ENCODE results near the gene C1QBP.
"Not testable (repeated sequence)": the region's sequence is repeated elsewhere in the genome, so short reads cannot be mapped to it uniquely, and the experiment has no call there.

C1QBP gene

DNA sequence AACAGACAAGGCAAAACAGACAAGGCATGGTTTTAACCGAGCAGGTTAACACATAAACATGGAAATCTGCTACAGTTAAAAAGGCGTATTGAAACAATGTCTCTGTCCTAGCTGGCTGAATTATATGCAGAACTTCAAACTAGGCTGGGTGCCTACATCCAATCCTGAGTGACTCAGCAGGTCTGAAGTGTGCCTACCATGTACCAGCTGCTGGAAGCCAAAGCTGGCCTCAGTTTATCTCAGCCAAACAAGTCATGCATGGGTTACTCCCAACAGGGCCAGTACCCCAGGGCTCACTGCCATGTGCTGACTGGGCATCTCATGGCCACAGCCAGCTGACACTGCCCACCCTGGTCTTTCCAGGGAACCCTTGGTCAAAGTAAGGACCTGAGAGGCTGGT is 4.0 kb downstream of the C1QBP start:
- Histone ChIP-seq H3K4me3 (ENCODE audit: insufficient read depth, low read depth, low read length) (no peak overlapping the region), H3K27me3 (ENCODE audit: control insufficient read depth, insufficient read depth, low read length, poor library complexity, severe bottlenecking) (no peaks in the 10 kb centered on the region), H3K4me1 (ENCODE audit: control insufficient read depth, insufficient read depth, low read length) (peaks cover 8% of the 10 kb centered on the region), H3K9me3 (ENCODE audit: control insufficient read depth, low read length) (no peaks in the 10 kb centered on the region), H3K27ac (ENCODE audit: insufficient read depth, low read depth, low read length, poor library complexity, severe bottlenecking) (no peak overlapping the region), H3K36me3 (ENCODE audit: control insufficient read depth, insufficient read depth, low read length) (peaks cover 34% of the 10 kb centered on the region)
- 95 to 97% methylated on average over 2 of the region's 2 CpGs for WGBS, 2 experiments

DNA sequence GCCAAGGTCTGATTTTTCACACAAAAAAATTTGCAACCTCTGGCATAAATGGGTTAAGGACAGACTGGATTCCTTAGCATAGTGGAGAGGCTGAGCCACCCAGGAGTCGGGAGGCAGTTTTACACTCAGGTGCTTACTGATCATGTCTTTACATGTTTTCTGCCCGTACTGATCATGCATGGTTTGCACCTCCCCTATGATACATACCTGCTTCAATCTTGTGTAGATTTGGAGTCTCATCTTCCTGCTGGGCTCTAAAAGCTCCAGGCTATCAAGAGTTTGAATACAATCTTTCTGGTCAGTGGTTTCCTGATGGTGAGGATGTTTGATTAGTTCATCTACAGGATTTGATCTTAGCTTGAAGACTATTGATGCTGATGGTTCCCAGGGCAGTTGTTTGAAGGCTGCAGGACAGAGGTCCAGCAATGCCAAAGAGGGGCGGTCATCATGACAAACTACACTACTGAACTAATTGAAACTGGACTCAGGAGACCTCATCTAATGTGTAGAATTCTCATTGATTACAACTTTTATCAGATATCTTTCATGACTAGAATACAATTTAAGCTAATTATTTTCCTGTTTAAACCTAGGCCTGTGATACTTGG is 6.9 kb downstream of the C1QBP start:
- Histone ChIP-seq H3K36me3 (ENCODE audit: control insufficient read depth, insufficient read depth, low read length) (peaks cover 52% of the 10 kb centered on the region), H3K27me3 (ENCODE audit: control insufficient read depth, insufficient read depth, low read length, poor library complexity, severe bottlenecking) (no peaks in the 10 kb centered on the region), H3K4me1 (ENCODE audit: control insufficient read depth, insufficient read depth, low read length) (peaks cover 2% of the 10 kb centered on the region), H3K27ac (ENCODE audit: insufficient read depth, low read depth, low read length, poor library complexity, severe bottlenecking) (no peak overlapping the region), H3K4me3 (ENCODE audit: insufficient read depth, low read depth, low read length) (no peak overlapping the region), H3K9me3 (ENCODE audit: control insufficient read depth, low read length) (no peaks in the 10 kb centered on the region)
- 90 to 97% methylated on average over 3 of the region's 3 CpGs for WGBS, 2 experiments

DNA sequence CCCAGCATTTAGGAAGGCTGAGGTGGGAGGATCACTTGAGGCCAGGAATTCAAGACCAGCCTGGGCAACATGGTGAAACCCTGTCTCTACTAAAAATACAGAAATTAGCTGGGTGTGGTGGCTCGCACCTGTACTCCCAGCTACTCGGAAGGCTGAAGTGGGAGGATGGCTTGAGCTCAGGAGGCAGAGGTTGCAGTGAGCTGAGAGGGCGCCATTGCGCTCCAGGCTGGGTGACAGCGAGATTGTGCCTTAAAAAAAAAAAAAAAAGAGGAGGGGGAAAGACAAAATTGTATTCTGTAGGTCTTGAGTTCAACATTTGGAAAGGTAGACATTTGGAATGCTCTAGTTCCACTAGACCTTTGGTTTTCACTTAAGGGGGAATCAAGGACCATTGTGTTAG is 7.7 kb downstream of the C1QBP start:
- H3K4me1 ChIP-seq (ENCODE audit: control insufficient read depth, insufficient read depth, low read length); H3K27me3 ChIP-seq (ENCODE audit: control insufficient read depth, insufficient read depth, low read length, poor library complexity, severe bottlenecking); H3K27ac ChIP-seq (ENCODE audit: insufficient read depth, low read depth, low read length, poor library complexity, severe bottlenecking); H3K9me3 ChIP-seq (ENCODE audit: control insufficient read depth, low read length); H3K4me3 ChIP-seq (ENCODE audit: insufficient read depth, low read depth, low read length): not testable (repeated sequence)
- WGBS, 2 experiments: 78 to 85% methylated on average over 5 of the region's 5 CpGs
- peaks cover 55% of the 10 kb centered on the region for H3K36me3 ChIP-seq (ENCODE audit: control insufficient read depth, insufficient read depth, low read length)

- no peaks in the 10 kb centered on the region for H3K4me1 ChIP-seq (ENCODE audit: control insufficient read depth, insufficient read depth, low read length)
- H3K27me3 ChIP-seq (ENCODE audit: control insufficient read depth, insufficient read depth, low read length, poor library complexity, severe bottlenecking): no peaks in the 10 kb centered on the region
- peaks cover 62% of the 10 kb centered on the region for H3K36me3 ChIP-seq (ENCODE audit: control insufficient read depth, insufficient read depth, low read length)
- no peaks in the 10 kb centered on the region for H3K9me3 ChIP-seq (ENCODE audit: control insufficient read depth, low read length)
- H3K27ac ChIP-seq (ENCODE audit: insufficient read depth, low read depth, low read length, poor library complexity, severe bottlenecking): no peak overlapping the region
- 97 to 99% methylated on average over 3 of the region's 3 CpGs for WGBS, 2 experiments
- no peak overlapping the region for H3K4me3 ChIP-seq (ENCODE audit: insufficient read depth, low read depth, low read length)
These were observed 8.4 kb downstream of the C1QBP start for GRCh38 chr17:5430413-5430999.

DNA sequence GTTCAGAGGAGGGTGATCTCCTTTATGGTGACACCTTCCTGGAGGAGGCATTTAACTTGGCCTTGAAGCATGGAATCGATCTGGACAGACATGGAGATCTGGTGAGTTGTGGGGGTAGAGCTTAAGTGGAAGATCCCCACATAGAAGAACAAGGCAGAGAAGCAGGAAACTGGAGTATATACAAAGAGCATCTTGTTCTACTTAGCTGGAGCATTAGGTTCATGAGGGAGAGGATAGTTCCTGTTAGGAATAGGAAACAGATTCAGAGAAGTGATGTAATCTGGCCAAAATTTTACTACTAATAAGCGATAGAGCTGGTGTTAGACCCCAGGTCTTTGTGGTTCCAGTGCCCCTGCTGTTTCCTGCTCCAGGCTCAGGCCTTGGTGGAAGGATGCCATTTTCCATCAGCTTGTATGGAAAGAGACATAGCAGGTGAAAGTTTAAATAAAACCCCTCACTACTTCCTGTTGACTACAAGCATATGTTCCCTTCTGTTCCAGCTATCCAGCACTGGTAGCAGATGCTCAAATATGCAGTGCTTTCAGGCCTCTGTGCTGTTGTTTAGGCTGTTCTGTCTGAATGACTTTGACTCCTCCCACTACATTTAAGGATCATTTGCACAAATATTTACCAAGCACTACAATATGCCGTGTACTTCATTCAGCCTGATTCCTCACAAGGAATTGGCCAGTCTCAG is 9.6 kb downstream of the C1QBP start:
- H3K27ac ChIP-seq (ENCODE audit: insufficient read depth, low read depth, low read length, poor library complexity, severe bottlenecking): no peak overlapping the region
- H3K36me3 ChIP-seq (ENCODE audit: control insufficient read depth, insufficient read depth, low read length): peaks cover 59% of the 10 kb centered on the region
- no peaks in the 10 kb centered on the region for H3K9me3 ChIP-seq (ENCODE audit: control insufficient read depth, low read length)
- WGBS, 2 experiments: 89 to 96% methylated on average over 3 of the region's 3 CpGs
- no peaks in the 10 kb centered on the region for H3K27me3 ChIP-seq (ENCODE audit: control insufficient read depth, insufficient read depth, low read length, poor library complexity, severe bottlenecking)
- H3K4me1 ChIP-seq (ENCODE audit: control insufficient read depth, insufficient read depth, low read length): no peaks in the 10 kb centered on the region
- no peak overlapping the region for H3K4me3 ChIP-seq (ENCODE audit: insufficient read depth, low read depth, low read length)

- H3K4me1 ChIP-seq (ENCODE audit: control insufficient read depth, insufficient read depth, low read length): peaks cover 7% of the 10 kb centered on the region
- H3K9me3 ChIP-seq (ENCODE audit: control insufficient read depth, low read length): no peaks in the 10 kb centered on the region
- H3K36me3 ChIP-seq (ENCODE audit: control insufficient read depth, insufficient read depth, low read length): peaks cover 59% of the 10 kb centered on the region
- H3K27ac ChIP-seq (ENCODE audit: insufficient read depth, low read depth, low read length, poor library complexity, severe bottlenecking): no peak overlapping the region
- no peaks in the 10 kb centered on the region for H3K27me3 ChIP-seq (ENCODE audit: control insufficient read depth, insufficient read depth, low read length, poor library complexity, severe bottlenecking)
- no peak overlapping the region for H3K4me3 ChIP-seq (ENCODE audit: insufficient read depth, low read depth, low read length)
- 94 to 95% methylated on average over 3 of the region's 3 CpGs for WGBS, 2 experiments
These were observed 13.1 kb downstream of the C1QBP start for GRCh38 chr17:5425826-5426225.

- no peaks in the 10 kb centered on the region for H3K27me3 ChIP-seq (ENCODE audit: control insufficient read depth, insufficient read depth, low read length, poor library complexity, severe bottlenecking)
- WGBS, 2 experiments: 97 to 100% methylated on average over 1 of the region's 1 CpG
- H3K9me3 ChIP-seq (ENCODE audit: control insufficient read depth, low read length): no peaks in the 10 kb centered on the region
- peaks cover 7% of the 10 kb centered on the region for H3K4me1 ChIP-seq (ENCODE audit: control insufficient read depth, insufficient read depth, low read length)
- no peak overlapping the region for H3K4me3 ChIP-seq (ENCODE audit: insufficient read depth, low read depth, low read length)
- H3K27ac ChIP-seq (ENCODE audit: insufficient read depth, low read depth, low read length, poor library complexity, severe bottlenecking): no peak overlapping the region
- H3K36me3 ChIP-seq (ENCODE audit: control insufficient read depth, insufficient read depth, low read length): peaks cover 52% of the 10 kb centered on the region
These were observed 14.0 kb downstream of the C1QBP start for GRCh38 chr17:5424909-5425308.

DNA sequence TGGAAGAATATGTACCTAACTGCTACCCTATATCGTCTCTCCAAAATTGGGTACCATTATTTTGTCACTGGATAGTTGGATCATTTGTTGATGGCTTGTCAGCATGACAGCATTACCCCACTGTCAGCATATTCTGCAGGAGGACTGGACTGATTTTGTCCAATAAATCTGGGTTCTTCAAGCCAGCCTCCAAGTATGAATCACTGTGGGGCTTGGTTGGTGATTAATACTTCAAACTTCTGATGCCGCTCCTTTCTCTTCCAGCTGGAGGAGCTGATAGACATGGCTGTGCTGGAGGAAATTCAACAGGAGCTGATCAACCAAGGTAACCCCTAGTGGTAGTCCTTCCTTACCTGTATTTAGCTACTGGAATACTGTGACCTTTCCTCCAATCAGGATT is 16.4 kb downstream of the C1QBP start:
- 95 to 97% methylated on average over 2 of the region's 2 CpGs for WGBS, 2 experiments
- Histone ChIP-seq H3K4me1 (ENCODE audit: control insufficient read depth, insufficient read depth, low read length) (peaks cover 7% of the 10 kb centered on the region), H3K9me3 (ENCODE audit: control insufficient read depth, low read length) (no peaks in the 10 kb centered on the region), H3K27me3 (ENCODE audit: control insufficient read depth, insufficient read depth, low read length, poor library complexity, severe bottlenecking) (no peaks in the 10 kb centered on the region), H3K4me3 (ENCODE audit: insufficient read depth, low read depth, low read length) (no peak overlapping the region), H3K36me3 (ENCODE audit: control insufficient read depth, insufficient read depth, low read length) (peaks cover 35% of the 10 kb centered on the region), H3K27ac (ENCODE audit: insufficient read depth, low read depth, low read length, poor library complexity, severe bottlenecking) (no peak overlapping the region)

GRCh38 chr17:5419959-5420653 is 18.8 kb downstream of the C1QBP start, which contains the start of gene RPAIN:
TSS of gene RPAIN (plus strand) at chr17:5420182. CDS start at chr17:5420211, 29 bp downstream.
- no peaks in the 10 kb centered on the region for H3K9me3 ChIP-seq (ENCODE audit: control insufficient read depth, low read length)
- H3K36me3 ChIP-seq (ENCODE audit: control insufficient read depth, insufficient read depth, low read length): peaks cover 30% of the 10 kb centered on the region
- H3K4me1 ChIP-seq (ENCODE audit: control insufficient read depth, insufficient read depth, low read length): peaks cover 7% of the 10 kb centered on the region
- WGBS, 2 experiments: 0 to 1% methylated on average over 41 of the region's 41 CpGs
- H3K27me3 ChIP-seq (ENCODE audit: control insufficient read depth, insufficient read depth, low read length, poor library complexity, severe bottlenecking): no peaks in the 10 kb centered on the region
- H3K4me3 ChIP-seq (ENCODE audit: insufficient read depth, low read depth, low read length): peak within 1 kb of the TSS; percentile 74
- peak within 1 kb of the TSS; percentile 71 for H3K27ac ChIP-seq (ENCODE audit: insufficient read depth, low read depth, low read length, poor library complexity, severe bottlenecking)

- Histone ChIP-seq H3K9me3 (ENCODE audit: control insufficient read depth, low read length) (no peaks in the 10 kb centered on the region), H3K27ac (ENCODE audit: insufficient read depth, low read depth, low read length, poor library complexity, severe bottlenecking) (peak within 1 kb of the TSS; percentile 71), H3K36me3 (ENCODE audit: control insufficient read depth, insufficient read depth, low read length) (peaks cover 32% of the 10 kb centered on the region), H3K4me1 (ENCODE audit: control insufficient read depth, insufficient read depth, low read length) (peaks cover 7% of the 10 kb centered on the region), H3K27me3 (ENCODE audit: control insufficient read depth, insufficient read depth, low read length, poor library complexity, severe bottlenecking) (no peaks in the 10 kb centered on the region), H3K4me3 (ENCODE audit: insufficient read depth, low read depth, low read length) (peak within 1 kb of the TSS; percentile 74)
- 0% methylated on average over 49 of the region's 49 CpGs for WGBS, 2 experiments
These were observed 19.5 kb downstream of the C1QBP start, which contains the start of gene NUP88 for GRCh38 chr17:5419356-5419958. TSS of gene NUP88 (minus strand) at chr17:5419662. CDS start at chr17:5419650, 12 bp downstream.
